Measurements from ENCODE around the gene TSC2. TPM values are rescaled to one million over a fixed set of nuclear protein-coding genes. Genes with fewer than 3 reads are reported as not detected.

TSC2 gene
- total and polyA plus RNA-seq, 2 of the 13 experiments (the other 11 are each of a cell fraction or from before 2014, with no cell fraction given), result 19.6 to 40.4 TPM

DNA sequence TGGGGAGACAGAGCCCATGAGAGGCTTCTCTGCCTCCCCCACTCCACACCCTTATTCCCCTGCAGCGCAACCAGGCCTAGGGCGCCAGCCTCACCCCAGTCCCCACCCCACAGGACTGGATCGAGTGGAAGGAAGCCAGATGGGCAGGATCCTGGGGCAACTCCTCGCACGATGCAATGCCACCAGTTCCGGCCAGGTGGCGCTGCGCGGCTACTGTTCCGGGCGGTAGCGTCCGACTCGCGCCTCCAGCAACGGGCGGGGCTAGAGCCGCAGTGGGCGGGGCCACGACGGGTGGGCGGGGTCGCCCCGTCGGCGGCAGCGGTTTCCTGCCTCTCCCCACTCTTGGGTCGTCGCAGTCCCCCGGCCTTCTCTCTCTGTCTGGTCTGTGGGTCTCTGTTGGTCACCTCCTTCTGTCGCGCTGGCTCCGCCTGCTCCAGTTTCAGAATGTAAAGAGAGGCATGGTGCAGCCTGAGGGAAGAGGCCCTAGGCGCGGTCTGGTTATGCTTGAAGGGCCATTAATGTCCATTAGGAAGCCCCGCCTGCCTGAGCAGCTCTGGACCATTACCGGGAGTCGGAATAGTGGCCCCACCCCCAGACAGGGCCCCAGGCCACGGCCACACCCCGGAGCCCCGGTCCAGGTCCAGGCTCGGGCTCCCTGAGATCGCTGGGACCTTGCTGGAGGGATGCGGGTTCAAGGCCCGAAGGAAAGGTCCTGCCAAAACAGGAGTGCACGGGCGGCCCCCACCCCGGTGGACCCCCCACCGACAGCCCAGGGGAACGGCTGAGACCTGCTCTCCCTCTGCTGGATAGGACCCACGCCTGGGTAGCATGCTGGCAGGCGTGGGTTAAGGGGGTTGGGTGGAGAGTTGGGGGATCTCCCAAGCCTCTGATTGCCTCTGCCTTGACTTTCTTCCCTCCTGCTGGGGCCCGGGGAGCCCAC is 24.4 kb upstream of the TSC2 start (continued):
- TF ChIP-seq EP300 (IDR thresholded peaks at IDR 0.05; ENCODE audit: low read depth in 2 of 2, low read length in 2 of 2) (no peak), EP300 (CRISPR knock-in tag; IDR thresholded peaks at IDR 0.05; ENCODE audit: borderline replicate concordance) (no peak), POLR2A (IDR thresholded peaks at IDR 0.05; ENCODE audit: insufficient read depth in 1 of 2, low read depth in 2 of 2, low read length in 2 of 2) (peak in 1 of 2 experiments; percentile 78; a peak in 2 of 4 replicates), ELF3 (CRISPR knock-in tag; IDR thresholded peaks at IDR 0.05) (peak; percentile 35), MATR3 (CRISPR knock-in tag; IDR thresholded peaks at IDR 0.05) (no peak), GABPB1 (CRISPR knock-in tag; IDR thresholded peaks at IDR 0.05) (peak; percentile 83), SNAPC2 (CRISPR knock-in tag; IDR thresholded peaks at IDR 0.05) (no peak), LCORL (IDR thresholded peaks at IDR 0.05) (no peak), LCORL (CRISPR knock-in tag; IDR thresholded peaks at IDR 0.05) (peak; percentile 86; the same call in 1 of the 2 replicates), TEAD3 (CRISPR knock-in tag; optimal IDR thresholded peaks at IDR 0.05; ENCODE audit: borderline replicate concordance) (peak; percentile 68), NR2F2 (IDR thresholded peaks at IDR 0.05; ENCODE audit: borderline replicate concordance, low read depth) (no peak), ZNF296 (CRISPR knock-in tag; conservative IDR thresholded peaks at IDR 0.05) (no peak), ZC3H13 (CRISPR knock-in tag; IDR thresholded peaks at IDR 0.05) (no peak), ZBTB8A (CRISPR knock-in tag; IDR thresholded peaks at IDR 0.05; ENCODE audit: borderline replicate concordance, low read depth) (no peak), NR2C2 (CRISPR knock-in tag; IDR thresholded peaks at IDR 0.05; ENCODE audit: borderline replicate concordance) (no peak), FOXO1 (CRISPR knock-in tag; IDR thresholded peaks at IDR 0.05) (peak; percentile 52; the same call in 1 of the 2 replicates), NR3C1 (CRISPR knock-in tag; IDR thresholded peaks at IDR 0.05) (no peak), ZNF775 (CRISPR knock-in tag; IDR thresholded peaks at IDR 0.05; ENCODE audit: borderline replicate concordance) (no peak), RFXANK (CRISPR knock-in tag; IDR thresholded peaks at IDR 0.05) (no peak), ZNF24 (IDR thresholded peaks at IDR 0.05) (no peak), ZNF749 (CRISPR knock-in tag; IDR thresholded peaks at IDR 0.05; ENCODE audit: borderline replicate concordance) (0 out of 2 replicates have a peak, but pooled peaks have one; percentile 66), ETV6 (CRISPR knock-in tag; conservative IDR thresholded peaks at IDR 0.05) (0 out of 2 replicates have a peak, but pooled peaks have one; percentile 59), SP2 (CRISPR knock-in tag; IDR thresholded peaks at IDR 0.05) (no peak), ZNF30 (CRISPR knock-in tag; IDR thresholded peaks at IDR 0.05) (no peak), ZNF589 (CRISPR knock-in tag; conservative IDR thresholded peaks at IDR 0.05) (no peak)
- TF ChIP-seq, protein P1, sequence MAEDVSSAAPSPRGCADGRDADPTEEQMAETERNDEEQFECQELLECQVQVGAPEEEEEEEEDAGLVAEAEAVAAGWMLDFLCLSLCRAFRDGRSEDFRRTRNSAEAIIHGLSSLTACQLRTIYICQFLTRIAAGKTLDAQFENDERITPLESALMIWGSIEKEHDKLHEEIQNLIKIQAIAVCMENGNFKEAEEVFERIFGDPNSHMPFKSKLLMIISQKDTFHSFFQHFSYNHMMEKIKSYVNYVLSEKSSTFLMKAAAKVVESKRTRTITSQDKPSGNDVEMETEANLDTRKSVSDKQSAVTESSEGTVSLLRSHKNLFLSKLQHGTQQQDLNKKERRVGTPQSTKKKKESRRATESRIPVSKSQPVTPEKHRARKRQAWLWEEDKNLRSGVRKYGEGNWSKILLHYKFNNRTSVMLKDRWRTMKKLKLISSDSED (CRISPR knock-in tag; IDR thresholded peaks at IDR 0.05), result no peak
- TF ChIP-seq, protein P2, sequence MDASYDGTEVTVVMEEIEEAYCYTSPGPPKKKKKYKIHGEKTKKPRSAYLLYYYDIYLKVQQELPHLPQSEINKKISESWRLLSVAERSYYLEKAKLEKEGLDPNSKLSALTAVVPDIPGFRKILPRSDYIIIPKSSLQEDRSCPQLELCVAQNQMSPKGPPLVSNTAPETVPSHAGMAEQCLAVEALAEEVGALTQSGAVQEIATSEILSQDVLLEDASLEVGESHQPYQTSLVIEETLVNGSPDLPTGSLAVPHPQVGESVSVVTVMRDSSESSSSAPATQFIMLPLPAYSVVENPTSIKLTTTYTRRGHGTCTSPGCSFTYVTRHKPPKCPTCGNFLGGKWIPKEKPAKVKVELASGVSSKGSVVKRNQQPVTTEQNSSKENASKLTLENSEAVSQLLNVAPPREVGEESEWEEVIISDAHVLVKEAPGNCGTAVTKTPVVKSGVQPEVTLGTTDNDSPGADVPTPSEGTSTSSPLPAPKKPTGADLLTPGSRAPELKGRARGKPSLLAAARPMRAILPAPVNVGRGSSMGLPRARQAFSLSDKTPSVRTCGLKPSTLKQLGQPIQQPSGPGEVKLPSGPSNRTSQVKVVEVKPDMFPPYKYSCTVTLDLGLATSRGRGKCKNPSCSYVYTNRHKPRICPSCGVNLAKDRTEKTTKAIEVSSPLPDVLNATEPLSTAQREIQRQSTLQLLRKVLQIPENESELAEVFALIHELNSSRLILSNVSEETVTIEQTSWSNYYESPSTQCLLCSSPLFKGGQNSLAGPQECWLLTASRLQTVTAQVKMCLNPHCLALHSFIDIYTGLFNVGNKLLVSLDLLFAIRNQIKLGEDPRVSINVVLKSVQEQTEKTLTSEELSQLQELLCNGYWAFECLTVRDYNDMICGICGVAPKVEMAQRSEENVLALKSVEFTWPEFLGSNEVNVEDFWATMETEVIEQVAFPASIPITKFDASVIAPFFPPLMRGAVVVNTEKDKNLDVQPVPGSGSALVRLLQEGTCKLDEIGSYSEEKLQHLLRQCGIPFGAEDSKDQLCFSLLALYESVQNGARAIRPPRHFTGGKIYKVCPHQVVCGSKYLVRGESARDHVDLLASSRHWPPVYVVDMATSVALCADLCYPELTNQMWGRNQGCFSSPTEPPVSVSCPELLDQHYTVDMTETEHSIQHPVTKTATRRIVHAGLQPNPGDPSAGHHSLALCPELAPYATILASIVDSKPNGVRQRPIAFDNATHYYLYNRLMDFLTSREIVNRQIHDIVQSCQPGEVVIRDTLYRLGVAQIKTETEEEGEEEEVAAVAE (CRISPR knock-in tag; IDR thresholded peaks at IDR 0.05; ENCODE audit: borderline replicate concordance), result peak; percentile 24; the same call in 1 of the 2 replicates
